ENCODE data around the gene SLC11A1.

SLC11A1 gene

GRCh38 chr2:218343591-218343990 is 38.5 kb upstream of the SLC11A1 start:
- H3K4me3 ChIP-seq: no peak overlapping the region
- no peak for DNase-seq (ENCODE audit: low spot score)
- TF ChIP-seq CTCF (IDR thresholded peaks at IDR 0.05): no peak
- H3K27ac ChIP-seq: peak overlapping the region; percentile 49 to 88

- no peak for TF ChIP-seq CTCF (IDR thresholded peaks at IDR 0.05)
- Histone ChIP-seq H3K27ac (peak overlapping the region; percentile 49 to 88), H3K4me3 (no peak overlapping the region)
- DNase-seq (ENCODE audit: low spot score): no peak
Observed at GRCh38 chr2:218344090-218344754, 37.9 kb upstream of the SLC11A1 start.

GRCh38 chr2:218344755-218345417 is 37.2 kb upstream of the SLC11A1 start:
- Histone ChIP-seq H3K27ac (peak overlapping the region; percentile 49 to 88), H3K4me3 (no peak overlapping the region)
- no peak for DNase-seq (ENCODE audit: low spot score)
- no peak for TF ChIP-seq CTCF (IDR thresholded peaks at IDR 0.05)

- no peak overlapping the region for H3K4me3 ChIP-seq
- H3K27ac ChIP-seq: peak overlapping the region in 1 of 2 donors; percentile 88
- DNase-seq (ENCODE audit: low spot score): no peak
- TF ChIP-seq CTCF (IDR thresholded peaks at IDR 0.05): no peak
Observed at GRCh38 chr2:218345491-218346236, 36.4 kb upstream of the SLC11A1 start.

DNA sequence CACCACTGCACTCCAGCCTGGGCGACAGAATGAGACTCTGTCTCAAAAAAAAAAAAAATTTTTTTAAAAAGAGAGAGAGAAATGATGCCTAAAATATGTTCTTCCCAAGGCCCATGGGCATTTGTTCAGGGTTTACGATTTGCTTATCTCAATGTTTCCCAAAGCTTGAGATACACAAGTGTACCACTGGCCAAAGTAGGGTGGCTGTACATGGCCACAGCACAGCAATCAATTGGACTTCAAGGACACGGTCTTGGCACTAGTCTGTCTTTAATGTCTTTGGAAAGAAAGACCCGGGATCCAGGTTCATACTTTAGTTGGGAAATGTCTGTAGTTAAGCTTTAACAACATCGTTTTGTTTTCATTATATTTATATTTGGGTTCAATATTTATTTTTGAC is 34.9 kb upstream of the SLC11A1 start:
- TF ChIP-seq CTCF (IDR thresholded peaks at IDR 0.05): no peak
- no peak overlapping the region for H3K27ac ChIP-seq
- no peak for DNase-seq (ENCODE audit: low spot score)
- no peak overlapping the region for H3K4me3 ChIP-seq

DNA sequence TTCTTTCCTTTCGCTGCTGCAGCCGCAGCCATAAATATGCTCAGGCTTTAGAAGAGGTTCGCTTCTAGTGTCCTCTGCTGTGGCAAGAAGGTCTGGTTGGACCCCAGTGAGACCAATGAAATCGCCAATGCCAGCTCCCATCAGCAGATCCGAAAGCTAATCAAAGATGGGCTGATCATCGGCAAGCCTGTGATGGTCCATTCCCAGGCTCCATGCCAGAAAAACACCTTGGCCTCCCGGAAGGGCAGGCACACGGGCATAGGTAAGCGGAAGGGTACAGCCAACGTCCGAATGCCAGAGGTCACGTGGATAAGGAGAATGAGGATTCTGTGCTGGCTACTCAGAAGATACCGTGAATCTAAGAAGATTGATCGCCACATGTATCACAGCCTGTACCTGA is 28.0 kb upstream of the SLC11A1 start:
- DNase-seq (ENCODE audit: low spot score): no peak
- no peak overlapping the region for H3K27ac ChIP-seq
- H3K4me3 ChIP-seq: no peak overlapping the region
- TF ChIP-seq CTCF (IDR thresholded peaks at IDR 0.05): no peak

Measured in coronary artery (tissue), 2 donors.